Endothelial cell (in vitro differentiated cells): ENCODE data around the gene ZSCAN32. TPM values are rescaled to one million over a fixed set of nuclear protein-coding genes. Genes with fewer than 3 reads are reported as not detected.

Experiments
- DNase-seq: peaks from one replicate; pipeline ENCODE4 v3.0.0; 2021; ENCODE audit warnings: low spot score
- H3K27ac Mint-ChIP-seq: one replicate; pipeline ENCODE4 v1.8.0; 2021; ENCODE audit warnings: mixed read lengths, inconsistent platforms; ENCODE audit not compliant: unreplicated experiment
- H3K27me3 Mint-ChIP-seq: one replicate; pipeline ENCODE4 v1.8.0; 2021; ENCODE audit warnings: mild to moderate bottlenecking, moderate library complexity, mixed read lengths, inconsistent platforms; ENCODE audit not compliant: unreplicated experiment
- H3K36me3 Mint-ChIP-seq: one replicate; pipeline ENCODE4 v1.8.0; 2021; ENCODE audit warnings: mild to moderate bottlenecking, low read depth, mixed read lengths, inconsistent platforms; ENCODE audit not compliant: unreplicated experiment
- H3K4me1 Mint-ChIP-seq: one replicate; pipeline ENCODE4 v1.8.0; 2021; ENCODE audit warnings: mild to moderate bottlenecking, mixed read lengths, inconsistent platforms; ENCODE audit not compliant: unreplicated experiment
- H3K4me3 Mint-ChIP-seq: one replicate; pipeline ENCODE4 v1.8.0; 2021; ENCODE audit warnings: mild to moderate bottlenecking, mixed read lengths, inconsistent platforms; ENCODE audit not compliant: unreplicated experiment
- H3K9me3 Mint-ChIP-seq: one replicate; pipeline ENCODE4 v1.8.0; 2021; ENCODE audit warnings: mixed read lengths, inconsistent platforms; ENCODE audit not compliant: unreplicated experiment
- total RNA-seq: library from RNA; stranded (reverse); fragmentation: NEBNext Ultra II Directional; extraction: Animal tissue kit (Norgen Biotek cat#: 25700); gene quantifications from one replicate; pipeline ENCODE4 v1.2.1, GENCODE V29; 2021; ENCODE audit not compliant: unreplicated experiment
- TF ChIP-seq, protein P1 (sequence below): fragments of 200-600 bp; sonication (generic); IDR thresholded peaks from one replicate; pipeline ENCODE4 v1.5.0; 2021; ENCODE audit warnings: antibody characterized with exemption; ENCODE audit not compliant: unreplicated experiment

ZSCAN32 gene
- total RNA-seq, 1 donor from 2014 or later, result 16.6 TPM

DNA sequence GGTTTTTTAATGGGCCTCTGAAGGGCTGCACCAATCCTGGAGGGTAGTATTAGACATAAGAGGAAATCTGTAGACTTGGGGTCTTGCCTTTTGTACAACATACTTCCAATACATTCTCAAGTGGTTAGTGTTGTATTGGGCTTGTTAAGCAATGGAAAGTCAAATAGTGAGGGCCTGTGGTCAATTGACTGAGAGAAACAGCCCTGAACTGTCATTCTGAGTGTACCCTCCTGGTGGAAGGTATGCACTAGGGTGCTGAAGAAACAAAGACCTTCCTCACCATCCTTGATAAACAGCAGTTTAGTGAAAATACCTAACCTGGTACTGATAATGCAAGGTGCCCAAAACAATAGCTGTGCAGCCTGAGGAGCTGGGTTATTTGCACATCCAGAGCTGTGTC lies 22.9 kb downstream of the ZSCAN32 start:
- H3K36me3 Mint-ChIP-seq, result peaks cover 40% of the 10 kb centered on the region
- TF ChIP-seq, protein P1, sequence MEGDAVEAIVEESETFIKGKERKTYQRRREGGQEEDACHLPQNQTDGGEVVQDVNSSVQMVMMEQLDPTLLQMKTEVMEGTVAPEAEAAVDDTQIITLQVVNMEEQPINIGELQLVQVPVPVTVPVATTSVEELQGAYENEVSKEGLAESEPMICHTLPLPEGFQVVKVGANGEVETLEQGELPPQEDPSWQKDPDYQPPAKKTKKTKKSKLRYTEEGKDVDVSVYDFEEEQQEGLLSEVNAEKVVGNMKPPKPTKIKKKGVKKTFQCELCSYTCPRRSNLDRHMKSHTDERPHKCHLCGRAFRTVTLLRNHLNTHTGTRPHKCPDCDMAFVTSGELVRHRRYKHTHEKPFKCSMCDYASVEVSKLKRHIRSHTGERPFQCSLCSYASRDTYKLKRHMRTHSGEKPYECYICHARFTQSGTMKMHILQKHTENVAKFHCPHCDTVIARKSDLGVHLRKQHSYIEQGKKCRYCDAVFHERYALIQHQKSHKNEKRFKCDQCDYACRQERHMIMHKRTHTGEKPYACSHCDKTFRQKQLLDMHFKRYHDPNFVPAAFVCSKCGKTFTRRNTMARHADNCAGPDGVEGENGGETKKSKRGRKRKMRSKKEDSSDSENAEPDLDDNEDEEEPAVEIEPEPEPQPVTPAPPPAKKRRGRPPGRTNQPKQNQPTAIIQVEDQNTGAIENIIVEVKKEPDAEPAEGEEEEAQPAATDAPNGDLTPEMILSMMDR, result no peak
- H3K9me3 Mint-ChIP-seq, result peaks cover 41% of the 10 kb centered on the region
- no peaks in the 10 kb centered on the region for H3K4me1 Mint-ChIP-seq
- H3K27ac Mint-ChIP-seq, result no peak overlapping the region
- peaks cover 12% of the 10 kb centered on the region for H3K27me3 Mint-ChIP-seq
- H3K4me3 Mint-ChIP-seq, result no peak overlapping the region
- no peak for DNase-seq

DNA sequence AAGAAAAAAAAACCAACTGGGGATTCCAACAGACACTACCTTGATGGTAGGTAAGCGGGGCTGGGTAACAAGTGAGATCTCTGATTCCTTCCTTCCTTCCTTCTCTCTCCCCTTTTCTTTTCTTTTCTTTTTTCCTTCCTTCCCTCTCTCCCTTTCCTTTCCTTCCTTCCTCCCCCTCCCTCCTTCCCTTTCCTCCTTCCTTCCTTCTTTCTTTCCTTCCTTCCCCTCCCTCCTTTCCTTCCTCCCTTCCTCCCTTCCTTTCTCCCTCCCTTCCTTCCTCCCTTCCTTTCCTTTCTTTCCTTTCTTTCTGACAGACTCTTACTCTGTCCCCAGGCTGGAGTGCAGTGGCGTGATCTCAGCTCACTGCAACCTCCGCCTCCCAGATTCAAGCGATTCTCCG lies 25.1 kb downstream of the ZSCAN32 start:
- Mint-ChIP-seq H3K9me3 (peaks cover 19% of the 10 kb centered on the region), H3K27me3 (peaks cover 12% of the 10 kb centered on the region), H3K4me3 (no peak overlapping the region)

DNA sequence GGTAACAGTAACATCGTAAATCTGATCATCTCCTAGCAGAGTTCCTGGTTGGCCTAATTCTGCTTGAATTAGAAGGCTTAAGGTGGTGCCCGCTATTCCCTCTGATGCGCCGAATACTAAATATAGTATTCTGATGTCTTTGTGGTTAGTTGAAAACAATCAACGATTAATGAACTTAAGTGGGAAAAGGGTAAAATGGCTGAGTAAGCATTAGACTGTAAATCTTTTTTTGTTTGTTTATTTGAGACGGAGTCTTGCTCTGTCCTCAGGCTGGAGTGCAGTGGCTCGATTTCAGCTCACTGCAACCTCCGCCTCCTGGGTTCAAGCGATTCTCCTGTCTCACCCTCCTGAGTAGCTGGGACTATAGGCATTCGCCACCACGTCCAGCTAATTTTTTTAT lies 31.7 kb downstream of the ZSCAN32 start:
- no peak for DNase-seq
- H3K4me1 Mint-ChIP-seq, result no peaks in the 10 kb centered on the region
- no peaks in the 10 kb centered on the region for H3K27me3 Mint-ChIP-seq
- TF ChIP-seq, protein P1, result no peak
- H3K27ac Mint-ChIP-seq, result no peak overlapping the region
- peaks cover 7% of the 10 kb centered on the region for H3K36me3 Mint-ChIP-seq
- H3K4me3 Mint-ChIP-seq, result no peak overlapping the region
- H3K9me3 Mint-ChIP-seq, result peaks cover 7% of the 10 kb centered on the region

More for the DNA sequence above, 25.1 kb downstream of the ZSCAN32 start:
- H3K4me1 Mint-ChIP-seq, result no peaks in the 10 kb centered on the region
- TF ChIP-seq, protein P1, result no peak
- DNase-seq, result no peak
- peaks cover 19% of the 10 kb centered on the region for H3K36me3 Mint-ChIP-seq
- no peak overlapping the region for H3K27ac Mint-ChIP-seq

DNA sequence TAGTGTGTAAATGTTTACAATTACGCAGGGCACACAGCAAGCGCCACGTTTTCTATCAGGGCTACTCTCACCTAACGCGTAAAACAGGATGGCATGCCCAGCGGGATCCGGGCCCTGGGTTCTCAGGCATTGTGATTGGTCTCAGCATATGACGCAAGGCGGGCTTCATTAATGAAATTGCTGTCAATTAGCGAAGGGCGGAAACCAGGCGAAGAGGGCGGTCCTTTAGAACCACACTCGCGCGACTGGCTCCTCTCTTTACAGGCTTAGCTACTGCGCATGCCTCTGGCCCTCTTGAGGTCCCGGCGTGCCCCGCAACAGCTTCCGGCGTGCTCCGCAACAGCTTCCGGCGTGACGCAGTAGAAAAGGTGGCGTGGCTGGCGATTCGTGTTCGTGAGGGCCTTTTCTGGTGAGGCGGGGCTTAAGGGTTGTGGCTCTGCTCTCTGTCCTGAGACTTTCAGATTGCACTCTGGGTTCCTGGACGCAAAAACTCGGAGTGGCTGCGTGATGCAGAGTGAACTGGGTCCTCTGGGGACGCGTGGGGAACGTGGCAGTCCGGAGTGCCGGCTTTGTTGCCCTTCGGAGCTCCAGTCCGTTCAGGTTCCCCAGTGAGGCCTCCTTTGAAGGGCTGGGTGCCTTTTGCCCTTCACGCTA lies 35.9 kb downstream of the ZSCAN32 start:
- TF ChIP-seq, protein P1, result no peak
- no peaks in the 10 kb centered on the region for H3K9me3 Mint-ChIP-seq
- H3K4me1 Mint-ChIP-seq, result no peaks in the 10 kb centered on the region
- DNase-seq, result no peak
- H3K27me3 Mint-ChIP-seq, result no peaks in the 10 kb centered on the region
- H3K36me3 Mint-ChIP-seq, result peaks cover 3% of the 10 kb centered on the region
- no peak overlapping the region for H3K4me3 Mint-ChIP-seq
- no peak overlapping the region for H3K27ac Mint-ChIP-seq

DNA sequence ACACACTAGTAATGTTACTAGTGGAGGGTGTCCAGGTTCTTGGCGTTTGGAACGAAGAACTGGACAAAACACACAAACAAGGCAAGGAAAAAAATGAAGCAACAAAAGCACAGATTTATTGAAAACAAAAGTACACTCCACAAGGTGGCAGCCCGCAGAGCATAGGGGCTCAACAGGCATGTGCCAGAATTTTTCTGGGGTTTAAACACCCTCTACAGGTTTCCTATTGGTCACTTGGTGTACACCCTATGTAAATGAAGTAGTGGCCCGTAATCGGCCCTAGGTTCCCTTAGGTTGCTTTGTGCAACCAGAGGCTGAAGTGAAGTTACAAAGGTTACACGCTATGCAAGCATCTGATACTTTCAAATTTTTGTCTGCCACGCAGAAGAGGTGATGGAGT lies 37.0 kb downstream of the ZSCAN32 start:
- no peak for DNase-seq
- H3K4me3 Mint-ChIP-seq, result no peak overlapping the region
- H3K27ac Mint-ChIP-seq, result no peak overlapping the region
- H3K9me3 Mint-ChIP-seq, result no peaks in the 10 kb centered on the region
- TF ChIP-seq, protein P1, result no peak
- H3K4me1 Mint-ChIP-seq, result no peaks in the 10 kb centered on the region
- H3K27me3 Mint-ChIP-seq, result no peaks in the 10 kb centered on the region
- peaks cover 3% of the 10 kb centered on the region for H3K36me3 Mint-ChIP-seq
